GM12878 (cell line): ENCODE measurements around the gene LRRC45. TPM values are rescaled to one million over a fixed set of nuclear protein-coding genes. Genes with fewer than 3 reads are reported as not detected.

Experiments
- ATAC-seq: fragments of 200-7000 bp; cut with Tn5 transposase; 3 replicates; pipeline ENCODE4 v1.9.1; 2020; ENCODE audit warnings: mild to moderate bottlenecking, moderate library complexity
- BruUV-seq: library from RNA; stranded (reverse); fragments of 400-500 nt; replicated peaks from 2 replicates; lab custom pipeline; 2021; lab: Mats Ljungman, UMichigan
- CTCF ChIA-PET: fragments of 300-600 bp; sonication (Branson Sonifier 250); formaldehyde crosslinking; extraction: SDS; loops from one replicate; lab custom pipeline; 2021; ENCODE audit warnings: inconsistent platforms; lab: Yijun Ruan, JAX
- POLR2A ChIA-PET: fragments of 350-600 bp; formaldehyde crosslinking; extraction: SDS; loops from one replicate; lab custom pipeline; 2021; ENCODE audit warnings: inconsistent platforms; lab: Charles Lee
- RAD21 ChIA-PET: fragments of 300-600 bp; sonication (Branson Sonifier 250); formaldehyde crosslinking; loops from one replicate; lab custom pipeline; 2023; ENCODE audit warnings: antibody characterized with exemption; ENCODE audit not compliant: unreplicated experiment; lab: Charles Lee
- SMC1A ChIA-PET: fragments of 300-600 bp; sonication (Branson Sonifier 250); formaldehyde crosslinking; loops from one replicate; lab custom pipeline; 2023; ENCODE audit not compliant: unreplicated experiment, uncharacterized antibody; lab: Charles Lee
- DNase-seq: peaks from one replicate; pipeline ENCODE4 v3.0.0-alpha.2; 2011; ENCODE audit warnings: low read depth, low spot score
- FAIRE-seq: peaks from 3 replicates; lab custom pipeline; 2011; peaks lifted over from hg19 to GRCh38; lab: Jason Lieb, UNC
- H2AFZ ChIP-seq: 2 replicates; pipeline ENCODE4 v1.6.0; 2011; ENCODE audit warnings: low read depth, low read length, control low read depth; ENCODE audit not compliant: control insufficient read depth
- H3K27ac ChIP-seq: 2 replicates; pipeline ENCODE4 v1.5.1; 2011; ENCODE audit warnings: control low read depth; ENCODE audit not compliant: control insufficient read depth, insufficient read depth
- H3K27me3 ChIP-seq, 2 experiments: replicated peaks in 1 of 2; 2 replicates each; pipeline versions ENCODE4 v1.6.0 to v1.6.1; 2011; ENCODE audit warnings: low read length in 1 of 2; ENCODE audit not compliant: control insufficient read depth in 2 of 2, insufficient read depth in 2 of 2
- H3K36me3 ChIP-seq, 2 experiments: 2 replicates each; pipeline ENCODE4 v1.5.1; 2011; ENCODE audit warnings: low read length in 1 of 2; ENCODE audit not compliant: control insufficient read depth in 2 of 2, insufficient read depth in 2 of 2
- H3K4me1 ChIP-seq: 2 replicates; pipeline ENCODE4 v1.6.1; 2011; ENCODE audit warnings: mild to moderate bottlenecking, low read length, moderate library complexity, mixed read lengths; ENCODE audit not compliant: control insufficient read depth, insufficient read depth
- H3K4me2 ChIP-seq: 2 replicates; pipeline ENCODE4 v1.6.0; 2011; ENCODE audit warnings: control low read depth; ENCODE audit not compliant: control insufficient read depth, insufficient read depth
- H3K4me3 ChIP-seq: fragments of 200-600 bp; sonication (generic); 2 replicates; pipeline ENCODE4 v1.5.1; 2016
- H3K79me2 ChIP-seq: 2 replicates; pipeline ENCODE4 v1.6.0; 2011; ENCODE audit warnings: low read length; ENCODE audit not compliant: control insufficient read depth, insufficient read depth
- H3K9ac ChIP-seq: 2 replicates; pipeline ENCODE4 v1.8.0; 2011; ENCODE audit warnings: low read length, control low read depth, mixed read lengths; ENCODE audit not compliant: control insufficient read depth, insufficient read depth
- H3K9me3 ChIP-seq: replicated peaks from 3 replicates; pipeline ENCODE4 v1.5.1; 2011; ENCODE audit warnings: mild to moderate bottlenecking, low read length; ENCODE audit not compliant: control insufficient read depth, insufficient read depth
- H4K20me1 ChIP-seq: 2 replicates; pipeline ENCODE4 v1.6.0; 2011; ENCODE audit not compliant: control insufficient read depth, insufficient read depth
- BACH1 ChIP-seq: fragments of 450-650 bp; IDR thresholded peaks from 2 replicates; pipeline ENCODE4 v1.6.1; 2017; ENCODE audit warnings: mild to moderate bottlenecking, borderline replicate concordance
- CEBPB ChIP-seq, 2 experiments: fragments of 150-350 bp in 1 of 2; IDR thresholded peaks; 2 replicates each; pipeline ENCODE4 v1.6.1; 2012 to 2014; ENCODE audit warnings: low read depth in 2 of 2, low read length in 2 of 2, borderline replicate concordance in 1 of 2, inconsistent platforms in 1 of 2
- CHD4 ChIP-seq: fragments of 200-600 bp; sonication (generic); IDR thresholded peaks from 2 replicates; pipeline ENCODE4 v1.6.1; 2016; ENCODE audit warnings: mild to moderate bottlenecking
- CREB1 ChIP-seq: IDR thresholded peaks from 2 replicates; pipeline ENCODE4 v1.6.1; 2012; ENCODE audit warnings: low read depth, mild to moderate bottlenecking, inconsistent platforms
- EZH2 ChIP-seq: IDR thresholded peaks from 2 replicates; pipeline ENCODE4 v1.6.1; 2012; ENCODE audit warnings: low read depth, mild to moderate bottlenecking, control low read depth, inconsistent platforms, low read length, borderline replicate concordance; ENCODE audit not compliant: control insufficient read depth
- HDAC6 ChIP-seq: fragments of 200-600 bp; sonication (generic); IDR thresholded peaks from one replicate; pipeline ENCODE4 v1.8.0; 2017; ENCODE audit warnings: antibody characterized with exemption; ENCODE audit not compliant: unreplicated experiment
- IKZF2 ChIP-seq, 2 experiments: fragments of 450-650 bp; IDR thresholded peaks; 2 replicates each; pipeline ENCODE4 v1.6.1; 2017; ENCODE audit warnings: mild to moderate bottlenecking in 2 of 2, moderate library complexity in 2 of 2
- IRF4 ChIP-seq: IDR thresholded peaks from 2 replicates; pipeline ENCODE4 v1.6.1; 2011; ENCODE audit warnings: low read depth, low read length
- KDM1A ChIP-seq: fragments of 200-600 bp; sonication (generic); IDR thresholded peaks from 2 replicates; pipeline ENCODE4 v1.6.1; 2016; ENCODE audit warnings: borderline replicate concordance
- KLF5 ChIP-seq: fragments of 450-650 bp; IDR thresholded peaks from 2 replicates; pipeline ENCODE4 v1.6.1; 2014; ENCODE audit warnings: mild to moderate bottlenecking; ENCODE audit not compliant: partially characterized antibody
- MEF2B ChIP-seq: fragments of 450-650 bp; IDR thresholded peaks from 2 replicates; pipeline ENCODE4 v1.6.1; 2018; ENCODE audit warnings: mild to moderate bottlenecking, moderate library complexity; ENCODE audit not compliant: partially characterized antibody, poor library complexity, severe bottlenecking
- MYB ChIP-seq: fragments of 150-350 bp; IDR thresholded peaks from 2 replicates; pipeline ENCODE4 v1.6.1; 2014; ENCODE audit warnings: mild to moderate bottlenecking, low read depth, low read length, borderline replicate concordance
- NRF1 ChIP-seq: conservative IDR thresholded peaks from 2 replicates; pipeline ENCODE4 v1.6.1; 2011; ENCODE audit warnings: mild to moderate bottlenecking, low read depth, low read length, improper control_type of control experiment
- PAX5 ChIP-seq: IDR thresholded peaks from 2 replicates; pipeline ENCODE4 v1.6.1; 2011; ENCODE audit warnings: low read depth, low read length, borderline replicate concordance
- ZNF274 ChIP-seq: IDR thresholded peaks from one replicate; pipeline ENCODE4 v1.8.0; 2011; ENCODE audit not compliant: insufficient read length, insufficient read depth
- ZZZ3 ChIP-seq: IDR thresholded peaks from 2 replicates; pipeline ENCODE4 v1.6.1; 2011; ENCODE audit warnings: low read depth; ENCODE audit not compliant: control insufficient read depth, insufficient read length
- WGBS: methylation state at CpG from one replicate; pipeline ENCODE4 v1.1.6; 2016; ENCODE audit warnings: low lambda C conversion rate; ENCODE audit not compliant: insufficient replicate concordance, insufficient coverage; ENCODE audit errors: missing lambda C conversion rate; 5-methylcytosine and 5-hydroxymethylcytosine counted together
- in situ Hi-C: fragments of 300-500 bp; cut with MboI; formaldehyde crosslinking; loops from 9 replicates; pipeline ENCODE4 v1.14.3; 2018; ENCODE audit warnings: mixed read lengths
- intact Hi-C: fragments of 100-400 bp; cut with micrococcal nuclease; formaldehyde crosslinking; loops from one replicate; pipeline ENCODE4 v1.14.2; 2022; ENCODE audit not compliant: unreplicated experiment
- polyA plus RNA-seq, 11 experiments: library from polyadenylated mRNA; depleted of rRNA in 4 of 11; unstranded in 6 of 11; stranded (reverse) in 5 of 11; fragments of >200 nt; fragmentation: Nextera tagmentation in 4 of 11; fragmentation: Illumina TruSeq in 1 of 11; extraction: Ambion mirVana in 4 of 11; extraction: Trizol in 1 of 11; gene quantifications; 1 replicate in 1 of 11; 2 replicates in 10 of 11; pipeline versions ENCODE4 v1.2.1 to v1.2.3, GENCODE V29; 2011 to 2016; ENCODE audit warnings: inconsistent platforms in 2 of 11, missing spikeins in 2 of 11, low read depth in 1 of 11
- total RNA-seq, 4 experiments: library from RNA; depleted of rRNA in 3 of 4; stranded (reverse); fragments of >200 nt in 3 of 4; fragmentation: Illumina TruSeq in 1 of 4; extraction: Trizol in 1 of 4; gene quantifications; 2 replicates each; pipeline versions ENCODE4 v1.2.1 to v1.2.3, GENCODE V29; 2013 to 2021
- TF ChIP-seq, protein P1 (sequence below): fragments of 450-650 bp; IDR thresholded peaks from 2 replicates; pipeline ENCODE4 v1.6.1; 2018; ENCODE audit warnings: mild to moderate bottlenecking, low read depth, moderate library complexity; ENCODE audit not compliant: partially characterized antibody
- TF ChIP-seq, protein P2 (sequence below): fragments of 450-650 bp; IDR thresholded peaks from 2 replicates; pipeline ENCODE4 v1.6.1; 2018; ENCODE audit warnings: borderline replicate concordance, mild to moderate bottlenecking; ENCODE audit not compliant: partially characterized antibody

The LRRC45 gene
- total and polyA plus RNA-seq, 10 of the 15 experiments (the other 5 are each of a cell fraction or from before 2014, with no cell fraction given): 0.03 to 27.7 (median 10.4) TPM

DNA sequence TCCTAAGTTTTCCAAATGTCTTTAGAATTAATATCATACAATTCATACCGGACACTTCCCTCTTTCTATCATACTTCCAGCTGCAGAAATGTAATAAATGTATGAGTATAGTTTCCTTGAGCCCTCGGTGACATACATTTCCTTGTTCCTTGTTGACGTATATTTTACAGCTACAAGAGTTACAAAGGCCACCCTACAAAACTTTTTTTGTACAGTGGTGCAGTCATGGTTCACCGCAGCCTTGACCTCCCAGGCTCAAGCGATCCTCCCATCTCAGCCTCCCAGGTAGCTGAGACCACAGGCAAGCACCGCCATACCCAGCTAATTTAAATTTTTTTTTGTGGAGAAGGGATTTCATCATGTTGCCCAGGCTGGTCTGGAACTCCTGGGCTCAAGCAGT, 49.7 kb downstream of the LRRC45 start:
- Histone ChIP-seq H3K27ac (no peak overlapping the region), H3K4me3 (no peak overlapping the region), H3K9ac (no peak overlapping the region), H4K20me1 (no peaks in the 10 kb centered on the region), H3K4me1 (no peaks in the 10 kb centered on the region), H3K27me3 (no peaks in the 10 kb centered on the region), H3K36me3 (no peaks in the 10 kb centered on the region; a peak in 1 of 4 replicates), H3K9me3 (no peaks in the 10 kb centered on the region), H3K79me2 (no peaks in the 10 kb centered on the region), H3K4me2 (no peak overlapping the region), H2AFZ (no peak overlapping the region)
- ChIA-PET RAD21 (no interaction called here), SMC1A (interaction anchor here (0.8 kb wide), 1 partner anchor 21 kb away, joined by 3 read pairs; no protein-coding TSS in a partner anchor), CTCF (interaction anchor here (0.6 kb wide), 1 partner anchor 639 kb away, joined by 3 read pairs; no protein-coding TSS in a partner anchor), POLR2A (interaction anchor here (0.6 to 0.7 kb wide), 2 partner anchors 147 to 1077 kb away, joined by 3 to 5 read pairs; no protein-coding TSS in a partner anchor)
- TF ChIP-seq NRF1 (no peak), CEBPB (IDR thresholded peaks at IDR 0.05; ENCODE audit: borderline replicate concordance in 1 of 2, low read depth in 2 of 2, low read length in 2 of 2) (no peak), EZH2 (no peak), MEF2B (no peak), KLF5 (no peak), KDM1A (no peak), IRF4 (no peak), BACH1 (no peak), CHD4 (no peak), ZNF274 (no peak), ZZZ3 (no peak), IKZF2 (IDR thresholded peaks at IDR 0.05) (no peak), MYB (no peak), HDAC6 (no peak), CREB1 (no peak), PAX5 (no peak)
- TF ChIP-seq, protein P1, sequence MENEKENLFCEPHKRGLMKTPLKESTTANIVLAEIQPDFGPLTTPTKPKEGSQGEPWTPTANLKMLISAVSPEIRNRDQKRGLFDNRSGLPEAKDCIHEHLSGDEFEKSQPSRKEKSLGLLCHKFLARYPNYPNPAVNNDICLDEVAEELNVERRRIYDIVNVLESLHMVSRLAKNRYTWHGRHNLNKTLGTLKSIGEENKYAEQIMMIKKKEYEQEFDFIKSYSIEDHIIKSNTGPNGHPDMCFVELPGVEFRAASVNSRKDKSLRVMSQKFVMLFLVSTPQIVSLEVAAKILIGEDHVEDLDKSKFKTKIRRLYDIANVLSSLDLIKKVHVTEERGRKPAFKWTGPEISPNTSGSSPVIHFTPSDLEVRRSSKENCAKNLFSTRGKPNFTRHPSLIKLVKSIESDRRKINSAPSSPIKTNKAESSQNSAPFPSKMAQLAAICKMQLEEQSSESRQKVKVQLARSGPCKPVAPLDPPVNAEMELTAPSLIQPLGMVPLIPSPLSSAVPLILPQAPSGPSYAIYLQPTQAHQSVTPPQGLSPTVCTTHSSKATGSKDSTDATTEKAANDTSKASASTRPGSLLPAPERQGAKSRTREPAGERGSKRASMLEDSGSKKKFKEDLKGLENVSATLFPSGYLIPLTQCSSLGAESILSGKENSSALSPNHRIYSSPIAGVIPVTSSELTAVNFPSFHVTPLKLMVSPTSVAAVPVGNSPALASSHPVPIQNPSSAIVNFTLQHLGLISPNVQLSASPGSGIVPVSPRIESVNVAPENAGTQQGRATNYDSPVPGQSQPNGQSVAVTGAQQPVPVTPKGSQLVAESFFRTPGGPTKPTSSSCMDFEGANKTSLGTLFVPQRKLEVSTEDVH: no peak
- TF ChIP-seq, protein P2, sequence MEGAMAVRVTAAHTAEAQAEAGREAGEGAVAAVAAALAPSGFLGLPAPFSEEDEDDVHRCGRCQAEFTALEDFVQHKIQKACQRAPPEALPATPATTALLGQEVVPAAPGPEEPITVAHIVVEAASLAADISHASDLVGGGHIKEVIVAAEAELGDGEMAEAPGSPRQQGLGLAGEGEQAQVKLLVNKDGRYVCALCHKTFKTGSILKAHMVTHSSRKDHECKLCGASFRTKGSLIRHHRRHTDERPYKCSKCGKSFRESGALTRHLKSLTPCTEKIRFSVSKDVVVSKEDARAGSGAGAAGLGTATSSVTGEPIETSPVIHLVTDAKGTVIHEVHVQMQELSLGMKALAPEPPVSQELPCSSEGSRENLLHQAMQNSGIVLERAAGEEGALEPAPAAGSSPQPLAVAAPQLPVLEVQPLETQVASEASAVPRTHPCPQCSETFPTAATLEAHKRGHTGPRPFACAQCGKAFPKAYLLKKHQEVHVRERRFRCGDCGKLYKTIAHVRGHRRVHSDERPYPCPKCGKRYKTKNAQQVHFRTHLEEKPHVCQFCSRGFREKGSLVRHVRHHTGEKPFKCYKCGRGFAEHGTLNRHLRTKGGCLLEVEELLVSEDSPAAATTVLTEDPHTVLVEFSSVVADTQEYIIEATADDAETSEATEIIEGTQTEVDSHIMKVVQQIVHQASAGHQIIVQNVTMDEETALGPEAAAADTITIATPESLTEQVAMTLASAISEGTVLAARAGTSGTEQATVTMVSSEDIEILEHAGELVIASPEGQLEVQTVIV: no peak
- no TSS peak for BruUV-seq
- DNase-seq (no peak), ATAC-seq (no peak), FAIRE-seq (no peak)
- 90% methylated on average over 6 of the region's 6 CpGs for WGBS
- in situ Hi-C loops (no loop called here), intact Hi-C loops (no loop called here)
